HPDE6-E6E7 (cell line): ENCODE measurements around the gene GABBR1.

Experiments
- DNase-seq: peaks from one replicate; pipeline ENCODE4 v3.0.0; 2011; ENCODE audit warnings: missing footprints; ENCODE audit errors: extremely low spot score

Gene GABBR1

DNA sequence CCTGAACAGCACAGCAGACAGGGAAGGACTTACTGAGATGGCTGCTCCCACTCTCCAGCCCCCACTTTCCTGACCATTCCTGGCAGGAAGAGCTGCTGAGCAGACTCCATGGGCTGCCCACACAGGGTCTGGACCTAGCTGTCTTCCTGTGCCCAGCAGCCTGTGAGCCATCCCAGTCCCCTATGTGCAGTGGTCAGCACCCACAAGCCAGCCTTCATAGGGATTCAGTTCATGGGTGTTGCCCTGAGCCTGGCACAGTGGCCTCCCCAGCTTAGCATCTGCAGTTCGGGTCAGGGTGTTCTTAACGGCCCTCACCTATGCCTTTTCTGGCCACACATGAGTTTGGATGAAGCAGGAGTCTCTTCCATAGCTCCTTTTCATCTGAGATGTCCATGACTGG, 105.4 kb downstream of the GABBR1 start:
- DNase-seq, result no peak

- no peak for DNase-seq
These were observed 105.9 kb downstream of the GABBR1 start for GRCh38 chr6:29527126-29527525.

- DNase-seq, result no peak
These were observed 107.7 kb downstream of the GABBR1 start for GRCh38 chr6:29525311-29525639.

GRCh38 chr6:29524444-29525310, 108.3 kb downstream of the GABBR1 start:
- DNase-seq, result no peak

GRCh38 chr6:29524044-29524443, 108.9 kb downstream of the GABBR1 start:
- no peak for DNase-seq

DNA sequence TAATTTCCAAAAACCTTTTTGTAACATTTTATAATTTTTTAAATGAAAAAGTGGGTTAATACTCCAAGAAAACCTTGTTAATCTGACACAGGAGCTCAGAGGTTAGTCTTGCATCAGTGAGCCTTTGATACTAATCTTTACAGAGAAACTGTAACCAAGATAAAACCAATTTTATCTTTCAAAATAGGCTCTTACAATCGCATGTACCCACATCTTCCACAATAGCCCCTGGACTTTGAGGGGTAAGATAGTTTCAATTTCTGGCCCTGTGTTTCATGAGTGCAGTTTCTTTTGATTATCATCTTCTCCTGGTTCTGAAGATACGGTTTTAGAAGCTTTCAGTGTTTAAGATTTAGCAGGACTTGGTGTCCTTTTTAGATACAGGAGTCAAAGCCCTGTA, 110.8 kb downstream of the GABBR1 start:
- no peak for DNase-seq

GRCh38 chr6:29521006-29521680, 111.8 kb downstream of the GABBR1 start:
- DNase-seq, result no peak

DNA sequence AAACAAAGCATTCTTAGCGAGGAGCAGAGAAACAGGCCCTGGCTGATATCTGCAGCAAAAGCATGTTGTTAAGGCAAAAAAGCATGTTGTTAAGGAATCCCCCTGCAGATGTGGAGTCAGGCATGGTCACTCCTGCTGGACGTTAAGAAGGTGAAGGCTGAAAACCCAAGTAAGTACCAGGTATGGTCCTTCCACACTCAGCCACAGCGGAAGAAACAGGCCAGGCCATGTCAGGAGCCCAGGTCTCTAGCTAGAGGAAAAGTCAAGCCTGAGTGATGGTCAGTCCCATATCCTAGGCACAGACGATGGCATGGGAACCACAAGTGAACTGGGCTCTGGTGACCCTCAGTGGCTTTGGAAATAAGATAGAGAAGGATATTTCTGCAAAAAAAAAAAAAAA, 112.8 kb downstream of the GABBR1 start:
- DNase-seq, result no peak

DNA sequence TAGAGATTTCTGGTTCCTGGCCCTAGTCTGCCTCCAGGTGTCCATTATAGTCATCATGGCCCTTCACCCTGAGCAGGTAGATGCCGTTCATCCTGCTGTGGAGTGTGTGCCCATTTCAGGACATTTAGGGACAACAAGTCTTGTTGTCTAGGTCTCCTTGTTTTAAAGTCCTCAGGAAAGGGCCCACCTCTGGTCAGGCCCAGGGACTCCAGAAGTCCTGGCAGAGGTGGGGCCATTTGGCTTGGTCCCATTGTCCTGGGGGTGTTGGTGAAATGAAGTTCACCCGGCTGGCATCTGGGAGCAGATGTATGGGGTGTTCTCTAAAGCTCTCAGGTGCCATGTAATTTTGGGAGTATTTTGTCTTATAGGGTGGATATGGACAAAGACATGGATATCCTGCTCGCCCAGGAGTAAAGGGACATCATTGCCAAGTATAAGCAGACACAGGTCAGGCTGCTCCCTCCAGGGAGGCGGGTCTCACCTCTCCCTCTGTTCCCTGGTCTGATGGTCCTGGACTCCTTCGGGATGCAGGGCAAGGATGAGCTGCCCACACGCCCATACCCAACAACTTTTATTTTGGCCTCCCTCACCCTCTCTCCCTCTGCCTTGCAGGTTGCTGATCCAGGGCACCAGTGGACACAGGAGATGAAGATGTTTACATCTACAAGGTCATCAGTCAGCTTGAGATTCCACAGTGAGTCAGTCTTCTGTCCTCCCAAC, 113.5 kb downstream of the GABBR1 start:
- DNase-seq, result no peak

DNA sequence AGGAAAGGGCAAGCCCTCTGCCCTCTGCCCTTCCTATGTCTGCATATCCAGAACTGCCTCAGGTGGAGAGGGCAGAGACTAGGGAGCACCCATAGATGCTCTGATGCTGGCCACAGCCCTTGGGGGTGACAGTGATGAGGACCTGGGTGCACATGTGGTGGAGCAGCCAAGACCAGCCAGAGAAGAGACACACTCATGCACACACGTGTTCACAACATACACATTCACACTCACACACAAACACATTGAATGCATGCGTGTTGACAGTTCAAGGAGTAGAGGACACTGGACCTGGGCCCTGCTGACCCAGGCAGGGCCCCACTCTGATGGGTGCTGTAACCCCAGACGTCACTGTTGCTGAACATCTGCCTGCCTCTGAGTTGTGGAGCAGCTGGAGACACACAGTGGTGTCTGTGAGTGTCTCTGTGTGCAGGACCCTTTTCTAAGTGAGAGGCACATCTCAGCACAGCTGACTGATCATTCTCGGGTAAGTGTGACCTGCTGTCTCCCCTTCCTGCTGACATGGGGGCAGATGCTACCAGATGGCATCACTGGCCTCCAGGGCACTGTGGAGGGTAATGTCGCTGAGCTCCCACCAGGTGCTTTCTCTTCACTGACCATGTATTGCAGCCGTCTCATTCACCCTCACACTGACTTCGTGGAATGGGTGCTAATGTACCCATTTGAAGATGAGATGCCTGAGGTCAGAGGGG, 115.1 kb downstream of the GABBR1 start:
- no peak for DNase-seq

GRCh38 chr6:29517245-29517644, 115.7 kb downstream of the GABBR1 start:
- no peak for DNase-seq

DNA sequence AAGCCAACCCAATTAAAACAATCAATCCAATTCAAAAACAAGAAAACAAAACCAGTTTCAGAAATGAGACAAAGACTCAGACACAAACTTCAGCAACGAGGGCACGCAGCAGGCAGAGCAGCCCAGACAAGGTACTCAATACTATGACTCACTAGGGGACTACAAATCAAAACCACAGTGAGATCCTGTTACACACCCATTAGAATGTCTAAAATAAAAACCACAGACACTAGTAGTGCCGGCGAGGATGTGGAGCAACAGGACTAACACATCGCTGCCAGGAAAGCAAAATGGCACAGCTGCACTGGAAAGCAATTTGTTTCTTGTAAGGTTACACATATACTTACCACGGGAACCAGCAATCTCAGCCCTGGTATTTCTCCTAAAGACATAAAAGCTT, 116.9 kb downstream of the GABBR1 start:
- DNase-seq, result peak; percentile 39

GRCh38 chr6:29510746-29511300, 122.2 kb downstream of the GABBR1 start:
- DNase-seq, result no peak

DNA sequence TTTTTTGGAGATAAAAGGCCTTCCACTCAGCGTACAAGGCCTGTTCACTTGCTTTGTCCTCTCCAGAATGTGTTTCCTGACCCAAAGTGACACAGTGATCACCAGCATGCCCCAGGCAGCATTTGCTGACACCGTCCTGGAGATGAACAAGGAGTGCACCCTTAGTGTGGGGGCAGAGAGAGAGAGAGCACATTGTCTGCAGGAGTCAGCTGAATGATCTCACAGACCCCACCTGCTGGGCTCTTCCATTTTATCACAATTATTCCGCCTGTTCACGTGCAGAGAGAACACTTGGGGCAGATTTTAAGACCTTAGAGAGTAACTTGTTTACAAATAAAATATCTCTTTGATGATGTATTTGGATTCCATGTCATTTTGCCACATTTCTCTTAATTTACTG, 122.8 kb downstream of the GABBR1 start:
- no peak for DNase-seq
